Stimulated activated CD8-positive, alpha-beta memory T cell treated with anti-CD3 and anti-CD28 coated beads, Interleukin-7, amount 100 ng/mL, for 24 hours (primary cell): ENCODE measurements around the gene SYNGR2.

Experiments used
- DNase-seq: peaks from one replicate; pipeline ENCODE4 v3.0.0-alpha.2; 2020; ENCODE audit warnings: low read depth

The SYNGR2 gene, protein sequence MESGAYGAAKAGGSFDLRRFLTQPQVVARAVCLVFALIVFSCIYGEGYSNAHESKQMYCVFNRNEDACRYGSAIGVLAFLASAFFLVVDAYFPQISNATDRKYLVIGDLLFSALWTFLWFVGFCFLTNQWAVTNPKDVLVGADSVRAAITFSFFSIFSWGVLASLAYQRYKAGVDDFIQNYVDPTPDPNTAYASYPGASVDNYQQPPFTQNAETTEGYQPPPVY

GRCh38 chr17:78168242-78168902 is at the start of gene SYNGR2:
SYNGR2 (plus strand) TSS chr17:78168581; CDS start chr17:78168617, 36 bp downstream.
- DNase-seq, result peak; percentile 59

DNA sequence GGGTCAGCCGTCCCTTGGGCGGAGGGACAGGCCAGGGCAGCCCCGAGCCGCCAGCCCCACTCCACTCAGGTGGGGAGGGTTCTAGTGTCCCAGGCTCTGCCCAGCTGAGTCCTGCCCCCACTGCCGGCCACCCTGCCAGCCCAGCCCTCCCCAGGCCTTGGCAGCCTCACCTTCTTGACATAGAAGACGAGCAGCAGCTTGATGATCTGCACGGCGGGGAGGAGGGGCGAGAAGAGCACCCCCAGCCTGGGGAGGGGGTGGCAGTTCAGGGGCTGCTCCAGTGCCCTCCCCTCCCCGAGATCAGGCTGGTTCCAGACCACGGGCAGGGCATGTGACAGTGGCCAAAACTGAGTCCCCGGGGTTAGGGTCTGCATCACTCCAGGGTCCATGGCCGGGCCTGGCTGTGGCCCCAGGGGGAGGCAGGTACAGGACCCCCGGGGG is 49.6 kb upstream of the SYNGR2 start:
- DNase-seq, result no peak

DNA sequence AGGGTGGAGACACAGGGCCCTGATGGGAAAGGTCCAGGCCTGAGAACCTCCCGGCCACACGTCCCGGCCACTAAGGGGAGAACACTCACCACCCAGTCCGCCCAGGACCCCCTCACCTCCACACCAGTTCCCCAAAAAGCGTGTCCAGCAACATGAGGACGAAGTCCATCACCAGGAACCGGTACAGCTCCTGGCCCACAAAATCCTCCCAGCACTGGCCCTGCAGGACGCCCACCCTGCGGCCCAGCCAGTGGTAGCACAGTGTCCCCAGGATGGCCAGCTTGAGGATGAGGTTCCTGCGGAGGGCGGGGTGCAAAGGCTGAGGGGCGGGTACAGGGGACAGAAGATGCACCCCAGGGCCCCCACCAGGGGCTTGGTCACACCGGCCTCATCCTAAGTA is 47.8 kb upstream of the SYNGR2 start:
- no peak for DNase-seq

DNA sequence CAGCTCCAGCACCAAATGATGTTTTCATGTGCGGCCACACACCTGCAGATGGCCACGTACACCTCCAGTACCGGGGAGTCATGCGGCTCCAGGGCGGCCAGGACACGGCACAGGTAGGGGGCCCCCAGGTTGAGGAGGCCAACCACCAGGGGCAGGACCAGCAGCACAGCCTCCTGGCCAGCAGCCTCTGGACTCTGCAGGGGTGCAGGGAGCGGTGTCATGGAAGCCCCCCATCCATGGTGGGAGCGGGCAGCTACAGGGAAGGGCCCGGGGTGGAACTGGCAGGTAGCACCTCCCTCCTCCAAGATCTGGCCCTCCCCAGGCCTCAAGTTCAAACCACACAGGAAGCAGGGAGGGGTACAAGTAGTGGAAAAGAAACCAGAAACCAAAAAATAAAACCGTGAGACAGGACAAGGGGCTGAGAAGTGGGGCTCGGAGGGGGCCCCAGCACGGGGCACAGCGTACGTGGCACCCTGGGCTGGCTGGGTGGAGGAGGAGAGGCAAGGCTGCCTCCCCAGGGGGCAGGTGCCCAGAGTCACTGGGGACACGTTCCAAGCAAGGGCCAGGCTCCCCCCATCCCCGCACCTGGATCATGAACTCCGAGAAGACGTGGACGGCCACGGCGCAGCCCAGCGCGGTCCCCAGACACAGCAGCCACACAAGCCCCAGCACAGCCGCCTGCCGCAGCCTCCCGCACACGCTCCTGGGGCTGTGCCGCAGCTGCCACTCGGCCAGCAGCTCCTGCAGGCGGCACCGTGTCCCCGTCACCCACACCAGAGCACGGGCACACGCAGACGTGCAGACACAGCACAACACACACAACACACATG is 47.2 kb upstream of the SYNGR2 start:
- no peak for DNase-seq

DNA sequence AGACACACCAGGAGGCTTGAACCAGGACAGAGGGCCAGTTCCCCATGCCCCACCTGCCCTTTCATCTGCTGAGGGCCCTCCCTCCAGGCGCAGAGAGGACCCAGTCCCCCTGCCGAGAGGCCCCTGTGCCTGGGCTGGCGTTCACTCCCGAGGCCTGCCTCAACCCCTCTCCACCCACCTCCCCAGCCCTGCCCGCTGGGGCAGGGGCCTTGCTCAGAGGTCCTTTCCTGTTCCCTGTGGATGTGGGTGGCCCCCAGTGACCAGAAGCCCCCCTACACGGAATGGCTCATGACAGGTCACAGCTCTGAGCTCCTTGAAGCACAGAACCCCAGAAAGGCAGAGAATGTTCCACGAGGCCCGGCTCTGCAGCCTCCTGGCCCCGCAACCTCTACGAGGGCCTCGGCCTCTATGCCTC is 46.6 kb upstream of the SYNGR2 start:
- DNase-seq, result no peak

DNA sequence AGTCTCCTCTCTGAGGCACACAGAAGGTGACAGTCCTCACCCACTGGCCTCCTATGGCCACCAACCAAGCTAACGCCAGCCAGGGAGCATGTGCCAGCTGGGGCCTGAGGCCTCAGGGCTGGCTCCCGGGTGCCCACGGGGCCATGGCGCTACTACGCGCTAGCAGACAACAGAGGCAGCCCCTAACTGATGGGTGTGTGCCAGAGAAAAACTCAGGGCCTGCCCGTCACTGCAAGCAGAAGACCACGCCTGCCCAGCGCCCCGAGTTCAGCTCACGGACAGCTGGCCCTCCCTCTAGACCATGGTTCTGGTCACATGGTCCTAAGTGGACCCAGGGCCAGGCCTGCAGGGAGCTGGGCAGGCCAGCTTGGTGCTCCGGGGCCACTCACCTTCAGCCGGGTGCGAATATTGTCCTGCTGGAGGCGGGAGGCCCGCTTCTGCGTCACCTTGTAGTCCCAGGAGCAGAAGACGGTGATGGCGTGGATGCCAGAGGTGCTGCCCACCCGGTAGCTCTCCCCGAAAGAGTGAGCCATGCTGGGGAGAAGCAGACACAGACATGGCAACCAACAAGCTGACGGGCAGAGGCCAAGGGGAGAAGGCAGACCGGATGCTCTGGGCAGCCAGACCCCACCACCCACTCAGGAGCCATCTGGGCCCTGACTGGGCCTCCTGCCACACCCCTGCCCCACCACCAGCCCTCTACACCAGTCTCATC is 46.0 kb upstream of the SYNGR2 start:
- no peak for DNase-seq

DNA sequence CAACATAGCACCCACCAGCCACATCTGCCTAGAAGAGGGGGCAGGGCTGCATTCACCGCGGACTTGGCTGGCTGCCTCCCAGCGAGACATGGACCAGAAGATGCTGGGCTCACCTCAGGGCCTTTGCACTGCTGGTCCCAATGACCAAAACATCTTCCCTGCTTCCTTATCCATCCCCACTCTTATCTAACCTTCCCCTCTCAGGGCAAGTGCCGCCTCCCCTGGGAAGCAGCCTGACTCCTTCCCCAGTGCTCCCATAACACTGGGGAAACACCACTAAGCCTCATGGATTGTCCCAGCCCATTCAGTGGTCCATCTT is 45.5 kb upstream of the SYNGR2 start:
- no peak for DNase-seq

DNA sequence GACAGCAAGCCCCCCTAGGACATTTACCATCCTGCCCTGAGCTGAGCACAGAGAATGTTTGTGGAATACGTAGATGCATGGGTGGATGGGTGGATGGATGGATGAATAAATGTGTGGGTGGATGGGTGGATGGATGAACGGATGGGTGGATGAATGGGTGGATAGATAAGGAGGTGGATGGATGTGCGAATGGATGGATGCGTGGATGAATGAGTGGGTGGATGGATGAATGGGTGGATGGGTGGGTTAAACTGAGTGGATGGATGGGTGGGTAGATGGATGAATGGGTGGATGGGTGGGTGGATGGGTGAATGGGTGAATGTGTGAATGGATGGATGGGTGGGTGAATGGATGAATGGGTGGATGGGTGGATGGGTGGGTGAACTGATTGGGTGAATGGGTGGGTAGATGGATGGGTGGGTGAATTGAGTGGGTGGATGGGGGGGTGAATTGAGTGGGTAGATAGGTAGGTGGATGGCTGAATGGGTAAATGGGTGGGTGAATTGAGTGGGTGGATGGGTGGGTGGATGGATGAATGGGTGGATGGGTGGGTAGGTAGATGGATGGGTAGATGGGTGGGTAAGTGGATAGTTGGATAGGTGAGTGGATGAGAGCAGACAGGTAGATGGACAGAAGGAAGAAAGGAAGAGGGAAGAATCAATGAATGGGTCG is 45.0 kb upstream of the SYNGR2 start:
- DNase-seq, result no peak

- DNase-seq, result no peak
These were observed 44.1 kb upstream of the SYNGR2 start for GRCh38 chr17:78124081-78124835.

- no peak for DNase-seq
These were observed 43.6 kb upstream of the SYNGR2 start for GRCh38 chr17:78124836-78125137.

DNA sequence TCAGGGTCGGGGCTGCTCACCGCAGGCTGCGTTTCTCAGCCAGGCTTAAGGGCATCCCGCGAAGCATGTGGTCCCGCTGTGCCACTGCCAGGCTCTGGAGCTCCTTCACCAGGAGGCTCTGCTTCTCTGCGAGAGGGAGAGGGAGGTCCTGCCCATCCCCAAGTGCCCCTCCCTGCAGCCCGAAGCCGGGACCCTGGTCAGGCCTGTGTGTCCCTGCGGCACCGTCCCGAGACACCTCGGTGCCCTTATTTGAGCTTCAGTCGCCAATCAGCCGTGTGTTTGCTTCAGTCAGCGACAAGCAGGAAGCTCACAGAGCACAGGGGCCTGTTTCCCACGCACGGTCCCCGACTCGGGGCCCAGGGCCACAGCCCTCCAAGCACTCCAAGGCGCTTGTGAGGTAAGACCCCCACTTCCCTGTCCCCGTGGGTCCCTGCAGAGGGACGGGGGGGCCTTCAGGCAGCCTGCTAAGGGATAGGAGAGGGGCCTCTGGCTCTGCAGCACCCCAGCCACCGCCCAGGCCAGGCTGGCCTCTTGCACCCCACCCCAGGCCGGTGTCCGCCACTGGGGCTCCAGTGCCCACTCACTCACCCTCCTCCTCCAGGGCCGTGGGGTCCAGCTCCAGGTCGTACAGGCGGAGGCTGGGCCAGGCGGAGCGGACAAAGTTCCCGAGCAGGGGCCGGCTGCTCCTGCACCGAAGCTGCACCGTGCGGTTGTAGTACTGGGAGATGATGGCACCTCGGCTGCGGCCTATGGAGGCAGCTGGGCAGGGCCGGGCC is 43.1 kb upstream of the SYNGR2 start:
- no peak for DNase-seq

DNA sequence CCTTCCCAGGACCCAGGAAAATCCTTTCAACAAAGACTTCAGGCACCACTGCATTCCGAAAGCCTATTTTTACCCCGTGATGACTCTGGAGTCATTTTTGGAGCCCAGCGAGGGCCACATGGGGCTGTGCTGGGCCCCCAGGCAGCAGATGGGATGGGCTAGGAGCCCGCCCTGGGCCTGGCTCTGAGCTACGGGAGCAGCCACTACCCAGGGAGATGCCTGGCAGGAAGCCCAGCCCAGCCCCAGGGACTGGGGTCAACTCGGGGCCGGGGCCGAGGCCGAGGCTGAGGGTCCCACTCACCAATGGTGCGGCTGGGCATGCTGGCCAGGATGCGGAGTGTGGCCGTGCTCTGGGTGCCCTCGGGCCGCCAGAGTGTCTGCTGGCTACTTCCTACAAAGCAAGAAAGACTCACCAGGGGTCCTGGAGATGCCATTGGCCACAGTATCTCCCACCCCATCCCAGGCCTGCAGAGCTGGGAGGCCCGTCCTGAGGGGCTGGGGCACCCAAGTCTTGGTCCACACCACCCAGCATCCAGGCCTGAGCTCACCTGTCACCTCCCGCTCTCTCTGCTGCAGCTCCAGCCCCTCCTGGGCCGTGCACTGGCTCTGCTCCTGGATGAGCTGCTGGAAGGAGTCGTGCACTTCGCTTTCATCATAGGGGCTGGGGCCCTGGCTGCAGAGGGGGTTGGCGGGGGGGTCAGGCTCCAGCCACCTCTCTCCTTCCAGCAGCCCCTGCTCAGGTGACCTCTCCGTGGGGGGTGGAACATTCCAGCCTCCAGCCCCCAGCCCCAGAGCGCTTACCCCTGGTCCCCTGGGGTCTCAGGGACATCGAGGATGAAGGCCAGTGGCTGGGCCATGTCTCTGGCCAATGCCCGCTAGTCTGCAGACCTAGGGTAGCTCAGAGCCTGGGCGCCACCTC is 42.1 kb upstream of the SYNGR2 start:
- no peak for DNase-seq

DNA sequence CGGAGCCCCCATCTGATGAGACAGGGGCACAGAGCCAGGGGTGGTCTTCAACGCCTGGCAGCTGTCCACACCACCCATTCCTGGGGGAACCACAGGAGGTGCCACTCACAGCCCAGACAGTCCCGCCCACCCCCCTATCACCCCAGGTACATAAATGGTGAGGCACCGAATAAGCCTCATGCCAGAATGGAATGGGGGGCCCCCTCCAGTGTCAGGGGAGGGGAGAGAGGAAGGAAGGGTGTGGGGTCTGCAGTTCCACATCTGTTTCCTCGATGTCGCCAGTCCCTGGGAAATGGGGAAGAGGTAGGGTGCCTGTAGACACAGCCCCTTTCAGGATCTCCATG is 41.5 kb upstream of the SYNGR2 start:
- no peak for DNase-seq

- DNase-seq, result no peak
These were observed 41.0 kb upstream of the SYNGR2 start for GRCh38 chr17:78127239-78127887.

- no peak for DNase-seq
These were observed 40.4 kb upstream of the SYNGR2 start for GRCh38 chr17:78127888-78128550.

DNA sequence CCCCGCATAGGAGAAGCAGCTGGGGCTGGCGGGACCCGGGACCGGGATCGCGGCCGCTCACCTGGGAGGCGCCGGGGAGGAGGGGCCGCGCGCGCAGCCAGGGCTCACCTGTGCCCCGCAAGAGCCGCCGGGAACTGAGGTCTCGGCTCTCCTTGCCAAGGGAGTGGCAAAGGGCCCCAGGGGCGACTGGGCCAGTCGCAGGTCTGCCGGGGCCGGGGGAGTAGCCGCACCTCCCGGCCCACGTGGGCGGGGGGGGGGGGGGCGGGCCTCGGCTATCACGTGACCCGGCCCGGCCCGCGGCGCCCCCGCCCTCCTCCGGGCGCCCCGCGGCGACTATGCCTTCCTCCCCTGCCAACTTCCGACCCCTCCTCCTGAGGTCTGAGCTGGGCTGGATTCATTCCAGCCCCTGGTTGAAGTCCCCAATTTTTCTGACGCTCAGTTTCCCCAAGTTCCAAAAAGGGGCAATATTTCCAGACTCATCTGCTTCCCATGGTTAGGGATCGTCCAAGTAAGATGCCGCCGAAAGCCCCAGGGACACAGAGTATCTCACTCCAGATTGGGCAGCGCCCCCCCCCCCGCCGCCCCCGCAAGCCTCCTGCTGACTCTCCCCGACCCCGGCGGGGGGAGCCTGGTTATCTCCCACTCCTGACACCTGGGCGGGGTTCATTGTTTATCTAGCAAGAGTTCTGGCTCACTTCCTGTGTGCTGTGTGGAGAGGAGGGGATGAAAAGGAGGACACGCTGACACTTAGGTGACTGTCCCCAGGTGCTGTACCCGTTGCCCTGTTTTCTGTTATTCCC is 39.6 kb upstream of the SYNGR2 start, which contains the start of gene TMC6:
TMC6 (minus strand) TSS at position 205 of the 800 bp plus-strand sequence. CDS start 1,923 bp downstream, outside the sequence.
- no peak for DNase-seq

DNA sequence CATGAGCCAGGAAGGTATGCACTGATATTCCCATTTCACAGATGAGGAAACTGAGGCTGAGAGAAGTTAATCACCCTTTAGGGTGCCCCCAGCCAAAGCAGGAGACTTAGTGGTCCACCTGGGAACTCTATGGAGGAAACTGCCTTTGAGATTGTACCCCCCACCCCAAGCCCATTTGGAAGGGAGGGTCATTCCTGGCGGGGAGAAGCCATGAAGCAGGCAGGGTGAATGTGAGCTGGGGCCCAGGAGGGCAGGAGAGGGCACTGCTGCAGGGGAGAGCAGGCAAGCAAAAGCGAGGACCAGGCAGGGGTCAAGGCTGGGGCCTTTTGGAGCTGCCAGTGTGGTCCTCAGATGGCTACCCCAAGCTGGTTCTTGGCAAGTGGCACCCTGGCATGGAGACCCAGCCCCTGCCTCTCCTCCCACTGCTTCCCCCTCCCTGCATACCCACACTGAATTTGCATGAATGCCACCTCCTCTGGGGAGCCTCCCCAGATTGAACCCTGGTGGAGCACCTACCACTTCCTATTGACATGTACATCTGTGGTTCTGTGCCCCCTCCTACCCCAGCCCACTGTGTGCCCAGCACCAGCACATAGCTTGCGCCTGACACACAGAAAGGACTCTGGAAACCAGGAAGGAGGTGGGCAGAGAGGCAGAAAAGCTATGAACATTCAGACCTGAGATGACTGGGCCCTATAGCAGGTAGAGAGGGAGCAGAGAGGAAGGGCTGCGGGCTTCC is 38.9 kb upstream of the SYNGR2 start:
- no peak for DNase-seq
